Smooth muscle cell (in vitro differentiated cells): ENCODE measurements around the gene MYMX. TPM values are rescaled to one million over a fixed set of nuclear protein-coding genes. Genes with fewer than 3 reads are reported as not detected.

Experiments used
- DNase-seq: peaks from one replicate; lab custom pipeline; 2025; ENCODE audit not compliant: unreplicated experiment; lab: John Stamatoyannopoulos, UW
- H2AFZ ChIP-seq: fragments of 200-600 bp; sonication (generic); 2 replicates; pipeline ENCODE4 v1.6.0; 2016; ENCODE audit warnings: antibody characterized with exemption, low read depth, mild to moderate bottlenecking
- H3F3A ChIP-seq: fragments of 200-600 bp; sonication (generic); 2 replicates; pipeline ENCODE4 v1.6.0; 2017; ENCODE audit warnings: antibody characterized with exemption, low read depth
- H3K27ac ChIP-seq: fragments of 200-600 bp; sonication (generic); 2 replicates; pipeline ENCODE4 v1.5.1; 2016; ENCODE audit warnings: low read depth, mild to moderate bottlenecking
- H3K27me3 ChIP-seq: fragments of 200-600 bp; sonication (generic); 2 replicates; pipeline ENCODE4 v1.6.1; 2016; ENCODE audit warnings: low read depth, mild to moderate bottlenecking
- H3K36me3 ChIP-seq: fragments of 200-600 bp; sonication (generic); 2 replicates; pipeline ENCODE4 v1.5.1; 2016; ENCODE audit warnings: low read depth
- H3K4me1 ChIP-seq: fragments of 200-600 bp; sonication (generic); 2 replicates; pipeline ENCODE4 v1.5.1; 2016; ENCODE audit warnings: low read depth
- H3K4me2 ChIP-seq: fragments of 200-600 bp; sonication (generic); 2 replicates; pipeline ENCODE4 v1.6.0; 2016; ENCODE audit warnings: mild to moderate bottlenecking
- H3K4me3 ChIP-seq: fragments of 200-600 bp; sonication (generic); 2 replicates; pipeline ENCODE4 v1.5.1; 2016; ENCODE audit warnings: mild to moderate bottlenecking
- H3K79me2 ChIP-seq: fragments of 200-600 bp; sonication (generic); 2 replicates; pipeline ENCODE4 v1.6.0; 2016; ENCODE audit warnings: low read depth, mild to moderate bottlenecking
- H3K9ac ChIP-seq: fragments of 200-600 bp; sonication (generic); 2 replicates; pipeline ENCODE4 v1.6.0; 2016; ENCODE audit warnings: low read depth
- H3K9me3 ChIP-seq: fragments of 200-600 bp; sonication (generic); replicated peaks from 2 replicates; pipeline ENCODE4 v1.5.1; 2016; ENCODE audit warnings: low read depth
- H4K20me1 ChIP-seq: fragments of 200-600 bp; sonication (generic); 2 replicates; pipeline ENCODE4 v1.6.0; 2016; ENCODE audit warnings: low read depth
- WGBS: methylation state at CpG from one replicate; pipeline ENCODE4 v1.1.7; 2016; ENCODE audit warnings: low lambda C conversion rate; 5-methylcytosine and 5-hydroxymethylcytosine counted together
- polyA plus RNA-seq: library from polyadenylated mRNA; unstranded; fragments of >200 nt; fragmentation: Nextera tagmentation; extraction: Ambion mirVana; gene quantifications from 2 replicates; pipeline ENCODE4 v1.2.1, GENCODE V29; 2016
- total RNA-seq: library from RNA; depleted of rRNA; stranded (reverse); fragments of >200 nt; gene quantifications from 2 replicates; pipeline ENCODE4 v1.2.3, GENCODE V29; 2014
- TF ChIP-seq, protein P1 (sequence below): fragments of 200-600 bp; sonication (generic); IDR thresholded peaks from 2 replicates; pipeline ENCODE4 v1.5.1; 2017; ENCODE audit warnings: borderline replicate concordance, mild to moderate bottlenecking, antibody characterized with exemption; ENCODE audit not compliant: insufficient read depth, poor library complexity, severe bottlenecking

The MYMX gene
- total and polyA plus RNA-seq, 2 experiments from 2014 or later = not detected

DNA sequence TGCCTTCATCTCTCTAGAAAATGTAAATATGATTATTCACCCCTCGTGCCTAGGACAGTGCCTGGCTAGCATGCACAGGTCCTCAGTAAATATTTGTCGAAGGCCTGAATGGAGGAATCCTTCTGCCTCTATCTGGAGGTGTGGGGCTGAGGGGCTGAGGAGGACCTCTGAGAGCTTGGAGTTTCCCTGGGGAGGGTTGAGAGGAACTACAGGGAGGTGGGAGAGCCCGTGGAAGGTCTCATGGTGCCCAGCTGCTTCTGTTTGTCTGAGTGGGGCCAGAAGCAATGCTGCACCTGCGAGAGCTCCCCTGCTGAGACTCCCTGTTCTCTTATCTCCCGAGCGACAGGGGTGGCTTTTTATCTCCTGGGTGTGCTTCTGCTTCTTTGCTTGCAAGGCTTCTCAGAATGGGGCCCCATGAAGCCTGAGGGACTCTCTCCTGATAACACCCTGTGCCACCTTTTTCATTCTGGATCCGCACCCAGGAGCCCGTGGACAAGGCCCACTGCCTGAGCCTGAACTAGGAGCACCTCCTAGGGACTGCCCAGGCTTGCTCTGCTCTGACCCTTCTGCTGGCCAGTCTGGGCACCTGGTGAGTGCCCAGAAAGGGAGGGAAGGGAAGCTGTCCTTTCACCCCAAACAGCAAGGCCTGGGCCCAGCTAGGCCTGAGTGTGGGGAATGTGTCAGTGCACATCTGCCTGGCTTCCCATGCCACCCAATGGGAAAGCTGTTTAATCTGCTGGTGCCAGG lies 9.0 kb downstream of the MYMX start:
- no peaks in the 10 kb centered on the region for H3K36me3 ChIP-seq
- peaks cover 34% of the 10 kb centered on the region for H3K4me1 ChIP-seq
- H3K27ac ChIP-seq = no peak overlapping the region
- TF ChIP-seq, protein P1, sequence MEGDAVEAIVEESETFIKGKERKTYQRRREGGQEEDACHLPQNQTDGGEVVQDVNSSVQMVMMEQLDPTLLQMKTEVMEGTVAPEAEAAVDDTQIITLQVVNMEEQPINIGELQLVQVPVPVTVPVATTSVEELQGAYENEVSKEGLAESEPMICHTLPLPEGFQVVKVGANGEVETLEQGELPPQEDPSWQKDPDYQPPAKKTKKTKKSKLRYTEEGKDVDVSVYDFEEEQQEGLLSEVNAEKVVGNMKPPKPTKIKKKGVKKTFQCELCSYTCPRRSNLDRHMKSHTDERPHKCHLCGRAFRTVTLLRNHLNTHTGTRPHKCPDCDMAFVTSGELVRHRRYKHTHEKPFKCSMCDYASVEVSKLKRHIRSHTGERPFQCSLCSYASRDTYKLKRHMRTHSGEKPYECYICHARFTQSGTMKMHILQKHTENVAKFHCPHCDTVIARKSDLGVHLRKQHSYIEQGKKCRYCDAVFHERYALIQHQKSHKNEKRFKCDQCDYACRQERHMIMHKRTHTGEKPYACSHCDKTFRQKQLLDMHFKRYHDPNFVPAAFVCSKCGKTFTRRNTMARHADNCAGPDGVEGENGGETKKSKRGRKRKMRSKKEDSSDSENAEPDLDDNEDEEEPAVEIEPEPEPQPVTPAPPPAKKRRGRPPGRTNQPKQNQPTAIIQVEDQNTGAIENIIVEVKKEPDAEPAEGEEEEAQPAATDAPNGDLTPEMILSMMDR = no peak
- H3K9ac ChIP-seq = no peak overlapping the region
- DNase-seq = no peak
- no peaks in the 10 kb centered on the region for H4K20me1 ChIP-seq
- no peaks in the 10 kb centered on the region for H3K9me3 ChIP-seq
- peaks cover 6% of the 10 kb centered on the region for H3F3A ChIP-seq
- H3K79me2 ChIP-seq = no peaks in the 10 kb centered on the region
- 92% methylated on average over 8 of the region's 8 CpGs for WGBS
- H3K4me3 ChIP-seq = no peak overlapping the region
- no peak overlapping the region for H3K4me2 ChIP-seq
- no peak overlapping the region for H2AFZ ChIP-seq
- H3K27me3 ChIP-seq = no peaks in the 10 kb centered on the region

DNA sequence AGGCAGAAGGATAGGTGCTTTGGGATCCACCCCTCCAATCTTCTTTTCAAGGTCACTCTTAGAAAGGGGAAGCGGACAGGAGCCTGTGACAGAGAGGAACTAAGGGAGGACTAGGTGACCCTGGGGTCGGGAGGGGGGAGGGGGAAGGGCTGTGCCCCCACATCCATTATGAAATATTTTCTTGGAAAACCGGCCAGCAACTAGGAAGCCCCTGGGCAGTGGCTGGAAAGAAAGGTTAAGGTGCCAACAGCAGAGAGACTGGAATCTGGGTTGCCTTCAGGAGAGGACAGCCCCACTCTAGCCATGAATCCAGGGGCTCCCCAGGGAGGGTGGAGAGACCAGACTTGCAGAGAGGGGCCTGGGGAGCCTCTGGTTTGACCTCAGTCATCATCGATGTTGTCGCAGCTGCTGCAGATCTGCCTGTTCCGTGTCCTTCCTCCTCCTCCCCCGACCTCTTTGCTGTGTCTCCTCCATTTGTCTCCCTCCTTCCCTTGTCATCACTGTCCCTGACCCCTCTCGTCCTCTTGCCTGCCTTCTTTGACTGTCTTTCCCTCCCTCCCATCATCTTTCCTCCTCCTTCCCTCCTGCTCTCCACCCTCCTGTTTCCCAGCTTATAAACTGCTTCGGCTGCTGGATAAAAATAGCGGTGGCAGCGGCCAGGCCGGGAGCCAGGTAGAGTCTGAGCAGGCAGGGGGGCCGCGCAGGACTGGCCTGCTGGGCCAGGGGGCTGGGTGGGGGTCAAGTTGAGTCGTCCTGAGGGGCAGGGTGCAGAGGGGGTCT lies 9.8 kb downstream of the MYMX start:
- no peaks in the 10 kb centered on the region for H3K79me2 ChIP-seq
- WGBS = 70% methylated on average over 15 of the region's 15 CpGs
- H3K4me2 ChIP-seq = no peak overlapping the region
- H3K9ac ChIP-seq = no peak overlapping the region
- TF ChIP-seq, protein P1 = no peak
- peaks cover 33% of the 10 kb centered on the region for H3K4me1 ChIP-seq
- no peaks in the 10 kb centered on the region for H3K36me3 ChIP-seq
- H3K9me3 ChIP-seq = no peaks in the 10 kb centered on the region
- H4K20me1 ChIP-seq = no peaks in the 10 kb centered on the region
- H2AFZ ChIP-seq = no peak overlapping the region
- no peaks in the 10 kb centered on the region for H3F3A ChIP-seq
- DNase-seq = no peak
- H3K27ac ChIP-seq = no peak overlapping the region
- H3K4me3 ChIP-seq = no peak overlapping the region
- H3K27me3 ChIP-seq = no peaks in the 10 kb centered on the region

DNA sequence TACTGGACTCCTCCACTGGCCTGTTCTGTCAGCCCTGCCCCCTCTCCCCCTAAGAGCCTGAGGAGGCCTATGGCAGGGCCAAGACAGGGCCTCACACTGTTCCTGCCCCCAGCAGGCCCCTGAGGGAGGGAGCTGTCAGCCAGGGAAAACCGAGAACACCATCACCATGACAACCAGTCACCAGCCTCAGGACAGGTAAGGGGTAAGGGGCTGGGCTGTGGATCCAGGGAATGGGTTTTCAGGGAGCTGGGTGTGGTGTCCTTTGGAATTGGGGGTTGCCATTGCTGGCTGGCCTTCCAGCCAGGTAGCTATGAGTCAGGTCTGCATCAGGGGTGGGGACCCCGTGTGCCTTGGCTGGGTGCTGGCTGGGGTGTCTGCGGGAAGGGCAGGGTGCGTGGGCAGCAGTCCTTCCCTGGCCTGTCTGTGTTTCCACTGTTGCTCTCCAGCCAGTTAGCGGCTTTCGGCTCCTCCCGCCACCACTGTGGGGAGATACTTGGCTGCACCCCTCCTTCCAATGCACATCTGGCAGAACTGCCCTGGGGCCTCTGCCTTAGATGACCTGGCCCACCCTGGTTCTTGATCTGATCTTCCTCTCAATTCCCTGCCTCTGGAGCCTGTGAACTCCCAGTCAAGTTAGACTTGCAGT lies 10.5 kb downstream of the MYMX start:
- Histone ChIP-seq H3K27me3 (no peaks in the 10 kb centered on the region), H3K79me2 (no peaks in the 10 kb centered on the region), H3K4me3 (no peak overlapping the region), H3K4me1 (peaks cover 28% of the 10 kb centered on the region), H3K9me3 (no peaks in the 10 kb centered on the region), H4K20me1 (no peaks in the 10 kb centered on the region), H3K9ac (no peak overlapping the region), H3F3A (no peaks in the 10 kb centered on the region), H3K4me2 (no peak overlapping the region), H2AFZ (no peak overlapping the region), H3K27ac (no peak overlapping the region), H3K36me3 (no peaks in the 10 kb centered on the region)
- 80% methylated on average over 6 of the region's 7 CpGs for WGBS
- TF ChIP-seq, protein P1 = no peak
- DNase-seq = no peak
